A673 (cell line): Measurements from ENCODE around the gene LGMN.

Experiments
- CTCF ChIP-seq: fragments of 300-800, 200-600 bp; sonication (generic); conservative IDR thresholded peaks from 2 replicates; pipeline ENCODE4 v1.5.1; 2017; ENCODE audit warnings: low read depth, mild to moderate bottlenecking, antibody characterized with exemption, low read length, moderate library complexity, mixed read lengths
- EZH2 ChIP-seq: fragments of 200-600 bp; sonication (generic); IDR thresholded peaks from 2 replicates; pipeline ENCODE4 v1.6.1; 2017; ENCODE audit warnings: borderline replicate concordance, low read depth, mild to moderate bottlenecking, mixed read lengths, antibody characterized with exemption, low read length; ENCODE audit not compliant: poor library complexity, severe bottlenecking

- TF ChIP-seq CTCF, result no peak
- no peak for TF ChIP-seq EZH2
Observed at GRCh38 chr14:92728759-92729364, 19.6 kb downstream of the LGMN start.
